Endothelial cell of umbilical vein (primary cell): Measurements from ENCODE around the gene CCDC107. TPM values are rescaled to one million over a fixed set of nuclear protein-coding genes. Genes with fewer than 3 reads are reported as not detected.

ENCODE experiments used
- BruUV-seq: library from RNA; stranded (reverse); fragments of 400-500 nt; replicated peaks from 2 replicates; lab custom pipeline; 2021; lab: Mats Ljungman, UMichigan
- CTCF ChIA-PET: fragments of 300-600, 350-600 bp; sonication (Branson Sonifier 250); formaldehyde crosslinking; loops from one replicate; lab custom pipeline; 2021; ENCODE audit warnings: antibody characterized with exemption, inconsistent platforms; lab: Charles Lee
- POLR2A ChIA-PET: fragments of 300-600, 350-600 bp; sonication (Branson Sonifier 250); formaldehyde crosslinking; loops from one replicate; lab custom pipeline; 2021; ENCODE audit warnings: antibody characterized with exemption, inconsistent platforms; lab: Charles Lee
- DNase-seq: peaks from one replicate; pipeline ENCODE4 v3.0.0-alpha.2; 2011; ENCODE audit warnings: low read depth, low spot score
- FAIRE-seq: peaks from 2 replicates; lab custom pipeline; 2011; peaks lifted over from hg19 to GRCh38; lab: Jason Lieb, UNC
- H2AFZ ChIP-seq: 2 replicates; pipeline ENCODE4 v1.6.0; 2012; ENCODE audit warnings: low read depth, low read length, control low read depth, inconsistent platforms
- H3K27ac ChIP-seq: 2 replicates; pipeline ENCODE4 v1.5.1; 2011; ENCODE audit warnings: low read depth, mild to moderate bottlenecking, control low read depth, low read length, moderate library complexity; ENCODE audit not compliant: insufficient read depth
- H3K27me3 ChIP-seq, 2 experiments: 2 replicates each; pipeline versions ENCODE4 v1.6.0 to v1.6.1; 2011; ENCODE audit warnings: low read length in 2 of 2, mixed read lengths in 1 of 2; ENCODE audit not compliant: control insufficient read depth in 2 of 2, insufficient read depth in 2 of 2
- H3K36me3 ChIP-seq, 2 experiments: 2 replicates in 1 of 2; 3 replicates in 1 of 2; pipeline ENCODE4 v1.5.1; 2011; ENCODE audit warnings: low read length in 2 of 2, mild to moderate bottlenecking in 1 of 2, moderate library complexity in 1 of 2; ENCODE audit not compliant: control insufficient read depth in 2 of 2, insufficient read depth in 2 of 2; ENCODE audit errors: extremely low read depth in 1 of 2
- H3K4me1 ChIP-seq: 3 replicates; pipeline ENCODE4 v1.5.1; 2011; ENCODE audit warnings: mild to moderate bottlenecking, low read length; ENCODE audit not compliant: control insufficient read depth, insufficient read depth; ENCODE audit errors: extremely low read depth
- H3K4me2 ChIP-seq: 2 replicates; pipeline ENCODE4 v1.6.1; 2011; ENCODE audit warnings: low read length, control low read depth, mixed read lengths; ENCODE audit not compliant: insufficient read depth
- H3K4me3 ChIP-seq, 3 experiments: fragments of 200-600 bp in 1 of 3; sonication (generic), shearing (Covaris generic) in 1 of 3; replicated peaks in 1 of 3; 2 replicates each; pipeline ENCODE4 v1.5.1; 2011 to 2016; ENCODE audit warnings: control low read depth in 3 of 3, low read length in 3 of 3, mild to moderate bottlenecking in 2 of 3, inconsistent platforms in 1 of 3, low read depth in 1 of 3, moderate library complexity in 1 of 3; ENCODE audit not compliant: insufficient read depth in 1 of 3
- H3K79me2 ChIP-seq: 2 replicates; pipeline ENCODE4 v1.6.0; 2012; ENCODE audit warnings: low read length, inconsistent platforms; ENCODE audit not compliant: control insufficient read depth, insufficient read depth
- H3K9ac ChIP-seq: replicated peaks from 2 replicates; pipeline ENCODE3; 2011; ENCODE audit warnings: low read length, control low read depth; ENCODE audit not compliant: insufficient read depth; ENCODE audit errors: extremely low read depth
- H3K9me1 ChIP-seq: replicated peaks from 3 replicates; pipeline ENCODE4 v1.6.0; 2011; ENCODE audit warnings: mild to moderate bottlenecking, low read length; ENCODE audit not compliant: control insufficient read depth, insufficient read depth; ENCODE audit errors: extremely low read depth
- H3K9me3 ChIP-seq: replicated peaks from 2 replicates; pipeline ENCODE4 v1.5.1; 2012; ENCODE audit warnings: low read length, inconsistent platforms; ENCODE audit not compliant: control insufficient read depth, insufficient read depth
- H4K20me1 ChIP-seq: replicated peaks from 2 replicates; pipeline ENCODE3; 2011; ENCODE audit warnings: mild to moderate bottlenecking, low read length; ENCODE audit not compliant: control insufficient read depth, insufficient read depth; ENCODE audit errors: extremely low read depth
- EZH2 ChIP-seq: IDR thresholded peaks from 2 replicates; pipeline ENCODE4 v1.6.1; 2012; ENCODE audit warnings: borderline replicate concordance, low read depth, mild to moderate bottlenecking, moderate library complexity, low read length, inconsistent platforms; ENCODE audit not compliant: severe bottlenecking
- dilution Hi-C: fragments of 300-500 bp; cut with MboI; formaldehyde crosslinking; loops from one replicate; pipeline ENCODE4 v1.15.0; 2019; ENCODE audit warnings: low sequenced_read_pairs; ENCODE audit not compliant: extremely low pct_ligation_motif_present
- intact Hi-C: fragments of 100-400 bp; cut with micrococcal nuclease; formaldehyde crosslinking; loops from one replicate; pipeline ENCODE4 v1.10.0; 2022
- polyA plus RNA-seq, 4 experiments: library from polyadenylated mRNA; depleted of rRNA in 3 of 4; stranded (reverse) in 3 of 4; unstranded in 1 of 4; fragments of >200 nt; gene quantifications; 2 replicates each; pipeline versions ENCODE4 v1.2.1 to v1.2.3, GENCODE V29; 2011 to 2012; ENCODE audit warnings: missing spikeins in 1 of 4
- total RNA-seq: library from RNA; stranded (reverse); gene quantifications from 2 replicates; pipeline ENCODE4 v1.2.3, GENCODE V29; 2021
- TF ChIP-seq, protein P1 (sequence below), 2 donors: IDR thresholded peaks; 1 replicate in 1 of 2; 2 replicates in 1 of 2; pipeline ENCODE4 v1.5.1; 2011; ENCODE audit warnings: low read length in 2 of 2, mild to moderate bottlenecking in 2 of 2, moderate library complexity in 2 of 2, control low read depth in 1 of 2, inconsistent platforms in 1 of 2, low read depth in 1 of 2; ENCODE audit not compliant: insufficient read depth in 1 of 2; ENCODE audit errors: extremely low read depth in 1 of 2
- TF ChIP-seq, protein P2 (sequence below): IDR thresholded peaks from 2 replicates; pipeline ENCODE4 v1.6.1; 2011; ENCODE audit not compliant: insufficient read depth, insufficient read length

Gene CCDC107
- total and polyA plus RNA-seq, 2 donors (not counting 3 experiments of a cell fraction or from before 2014, with no cell fraction given) = 13.2 to 16.0 TPM

DNA sequence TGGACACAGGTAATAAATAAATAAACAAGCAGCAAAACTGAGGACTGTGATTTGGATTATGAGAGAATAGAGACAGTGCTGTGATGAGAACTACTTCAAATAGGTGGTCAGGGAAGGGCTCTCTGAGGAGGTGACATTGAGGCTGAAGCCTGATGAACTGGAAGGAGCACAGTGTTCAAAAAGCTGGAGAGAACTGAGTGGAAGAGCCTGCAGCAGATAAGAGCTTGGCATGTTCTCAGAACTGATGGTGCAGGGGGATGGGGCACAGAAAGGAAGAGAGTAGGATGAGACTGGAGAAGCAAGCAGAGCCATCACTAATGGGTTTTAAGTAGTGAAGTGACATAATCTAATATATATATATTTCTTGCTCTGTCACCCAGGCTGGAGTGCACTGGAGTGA, 42.9 kb downstream of the CCDC107 start:
- no peak for FAIRE-seq
- Histone ChIP-seq H3K27ac (no peak overlapping the region), H3K9ac (no peak overlapping the region), H2AFZ (no peak overlapping the region), H4K20me1 (no peaks in the 10 kb centered on the region), H3K36me3 (peaks cover 60 to 90% of the 10 kb centered on the region in 2 experiments), H3K9me3 (no peaks in the 10 kb centered on the region), H3K4me1 (no peaks in the 10 kb centered on the region), H3K4me3 (no peak overlapping the region), H3K79me2 (no peaks in the 10 kb centered on the region), H3K4me2 (no peak overlapping the region), H3K9me1 (no peaks in the 10 kb centered on the region), H3K27me3 (no peaks in the 10 kb centered on the region)
- dilution Hi-C loops (no loop called here), intact Hi-C loops (no loop called here)
- no peak for DNase-seq
- POLR2A ChIA-PET = no interaction called here
- CTCF ChIA-PET = interaction anchor here (0.7 to 1.3 kb wide), 4 partner anchors 11 to 45 kb away, joined by 3 to 4 read pairs (median 3); no protein-coding TSS in a partner anchor
- TF ChIP-seq EZH2 = no peak
- no TSS peak for BruUV-seq

DNA sequence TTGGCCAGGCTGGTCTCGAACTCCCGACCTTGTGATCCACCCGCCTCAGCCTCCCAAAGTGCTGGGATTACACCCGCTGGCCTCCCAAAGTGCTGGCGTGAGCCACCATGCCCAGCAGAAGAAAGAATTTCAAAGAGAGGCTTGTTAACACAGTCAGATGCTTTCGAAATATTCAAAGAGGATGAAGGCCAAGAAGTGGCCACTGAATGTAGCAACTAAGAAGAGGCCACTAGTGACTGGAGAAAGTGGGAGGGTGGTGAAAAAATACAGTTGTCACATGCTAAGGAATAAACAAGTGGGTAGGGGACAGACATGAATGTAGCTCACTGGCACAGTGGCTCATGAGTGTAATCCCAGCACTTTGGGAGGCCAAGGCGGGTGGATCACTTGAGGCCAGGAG, 44.6 kb downstream of the CCDC107 start:
- no peak overlapping the region for H3K4me2 ChIP-seq
- no peak overlapping the region for H3K4me3 ChIP-seq
- no peak overlapping the region for H2AFZ ChIP-seq
- no TSS peak for BruUV-seq
- intact Hi-C loops = no loop called here
- TF ChIP-seq, protein P1, sequence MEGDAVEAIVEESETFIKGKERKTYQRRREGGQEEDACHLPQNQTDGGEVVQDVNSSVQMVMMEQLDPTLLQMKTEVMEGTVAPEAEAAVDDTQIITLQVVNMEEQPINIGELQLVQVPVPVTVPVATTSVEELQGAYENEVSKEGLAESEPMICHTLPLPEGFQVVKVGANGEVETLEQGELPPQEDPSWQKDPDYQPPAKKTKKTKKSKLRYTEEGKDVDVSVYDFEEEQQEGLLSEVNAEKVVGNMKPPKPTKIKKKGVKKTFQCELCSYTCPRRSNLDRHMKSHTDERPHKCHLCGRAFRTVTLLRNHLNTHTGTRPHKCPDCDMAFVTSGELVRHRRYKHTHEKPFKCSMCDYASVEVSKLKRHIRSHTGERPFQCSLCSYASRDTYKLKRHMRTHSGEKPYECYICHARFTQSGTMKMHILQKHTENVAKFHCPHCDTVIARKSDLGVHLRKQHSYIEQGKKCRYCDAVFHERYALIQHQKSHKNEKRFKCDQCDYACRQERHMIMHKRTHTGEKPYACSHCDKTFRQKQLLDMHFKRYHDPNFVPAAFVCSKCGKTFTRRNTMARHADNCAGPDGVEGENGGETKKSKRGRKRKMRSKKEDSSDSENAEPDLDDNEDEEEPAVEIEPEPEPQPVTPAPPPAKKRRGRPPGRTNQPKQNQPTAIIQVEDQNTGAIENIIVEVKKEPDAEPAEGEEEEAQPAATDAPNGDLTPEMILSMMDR (IDR thresholded peaks at IDR 0.05; ENCODE audit: extremely low read depth in 1 of 2, insufficient read depth in 1 of 2, low read depth in 1 of 2, low read length in 2 of 2) = no peak
- TF ChIP-seq, protein P2, sequence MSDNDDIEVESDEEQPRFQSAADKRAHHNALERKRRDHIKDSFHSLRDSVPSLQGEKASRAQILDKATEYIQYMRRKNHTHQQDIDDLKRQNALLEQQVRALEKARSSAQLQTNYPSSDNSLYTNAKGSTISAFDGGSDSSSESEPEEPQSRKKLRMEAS = no peak
- dilution Hi-C loops = no loop called here
- no peaks in the 10 kb centered on the region for H4K20me1 ChIP-seq
- H3K4me1 ChIP-seq = no peaks in the 10 kb centered on the region
- FAIRE-seq (no peak), DNase-seq (no peak)
- no peaks in the 10 kb centered on the region for H3K27me3 ChIP-seq
- H3K9me3 ChIP-seq = no peaks in the 10 kb centered on the region
- no peak overlapping the region for H3K9ac ChIP-seq
- ChIA-PET POLR2A (no interaction called here), CTCF (no interaction called here)
- no peaks in the 10 kb centered on the region for H3K9me1 ChIP-seq
- no peaks in the 10 kb centered on the region for H3K79me2 ChIP-seq
- H3K36me3 ChIP-seq = peaks cover 66 to 95% of the 10 kb centered on the region in 2 experiments
- H3K27ac ChIP-seq = no peak overlapping the region
